Loucy (cell line): ENCODE results near the gene GLB1L.

ENCODE experiments used
- H2AFZ ChIP-seq: fragments of 200-600 bp; sonication (generic); 2 replicates; pipeline ENCODE4 v1.6.0; 2016; ENCODE audit warnings: antibody characterized with exemption, mild to moderate bottlenecking, low read length, moderate library complexity
- H3F3A ChIP-seq: fragments of 200-600 bp; 2 replicates; pipeline ENCODE4 v1.6.0; 2016; ENCODE audit warnings: antibody characterized with exemption, low read depth, mild to moderate bottlenecking
- H3K27me3 ChIP-seq: fragments of 200-600 bp; sonication (generic); 2 replicates; pipeline ENCODE4 v1.6.1; 2014; ENCODE audit warnings: low read length, mild to moderate bottlenecking; ENCODE audit not compliant: insufficient read depth, poor library complexity, severe bottlenecking
- H3K36me3 ChIP-seq: fragments of 200-600 bp; sonication (generic); 2 replicates; pipeline ENCODE4 v1.6.1; 2016; ENCODE audit warnings: low read length; ENCODE audit not compliant: insufficient read depth
- H3K4me1 ChIP-seq: fragments of 200-600 bp; sonication (generic); 2 replicates; pipeline ENCODE4 v1.5.1; 2014; ENCODE audit warnings: low read length, mild to moderate bottlenecking; ENCODE audit not compliant: insufficient read depth, poor library complexity, severe bottlenecking
- H3K4me2 ChIP-seq: fragments of 200-600 bp; sonication (generic); 2 replicates; pipeline ENCODE4 v1.6.0; 2014; ENCODE audit warnings: antibody characterized with exemption, low read length, low read depth, mild to moderate bottlenecking; ENCODE audit not compliant: poor library complexity, severe bottlenecking
- H3K4me3 ChIP-seq: fragments of 200-600 bp; sonication (generic); 2 replicates; pipeline ENCODE4 v1.5.1; 2014; ENCODE audit warnings: low read length, mild to moderate bottlenecking, mixed read lengths; ENCODE audit not compliant: poor library complexity, severe bottlenecking
- H3K79me2 ChIP-seq: fragments of 200-600 bp; sonication (generic); 2 replicates; pipeline ENCODE4 v1.6.1; 2014; ENCODE audit warnings: low read length; ENCODE audit not compliant: insufficient read depth
- H3K9ac ChIP-seq: fragments of 200-600 bp; sonication (generic); 2 replicates; pipeline ENCODE4 v1.6.0; 2014; ENCODE audit warnings: mild to moderate bottlenecking, low read depth, low read length, moderate library complexity; ENCODE audit not compliant: poor library complexity, severe bottlenecking
- H3K9me2 ChIP-seq: fragments of 200-600 bp; sonication (generic); replicated peaks from 2 replicates; pipeline ENCODE4 v1.6.1; 2016; ENCODE audit warnings: low read depth, low read length, mixed read lengths
- H3K9me3 ChIP-seq: fragments of 200-600 bp; sonication (generic); 2 replicates; pipeline ENCODE4 v1.6.1; 2014; ENCODE audit warnings: mild to moderate bottlenecking, antibody characterized with exemption, low read length, low read depth; ENCODE audit not compliant: insufficient read depth
- H4K20me1 ChIP-seq: fragments of 200-600 bp; sonication (generic); 2 replicates; pipeline ENCODE4 v1.6.0; 2014; ENCODE audit warnings: antibody characterized with exemption, low read length, mild to moderate bottlenecking; ENCODE audit not compliant: insufficient read depth, poor library complexity, severe bottlenecking
- EZH2phosphoT487 ChIP-seq: fragments of 200-600 bp; IDR thresholded peaks from 2 replicates; pipeline ENCODE4 v1.6.1; 2018; ENCODE audit warnings: antibody characterized with exemption, mild to moderate bottlenecking, moderate library complexity, borderline replicate concordance
- TF ChIP-seq, protein P1 (sequence below): fragments of 200-600 bp; sonication (generic); conservative IDR thresholded peaks from 2 replicates; pipeline ENCODE4 v1.5.1; 2014; ENCODE audit warnings: mild to moderate bottlenecking, antibody characterized with exemption, low read length

The GLB1L gene

DNA sequence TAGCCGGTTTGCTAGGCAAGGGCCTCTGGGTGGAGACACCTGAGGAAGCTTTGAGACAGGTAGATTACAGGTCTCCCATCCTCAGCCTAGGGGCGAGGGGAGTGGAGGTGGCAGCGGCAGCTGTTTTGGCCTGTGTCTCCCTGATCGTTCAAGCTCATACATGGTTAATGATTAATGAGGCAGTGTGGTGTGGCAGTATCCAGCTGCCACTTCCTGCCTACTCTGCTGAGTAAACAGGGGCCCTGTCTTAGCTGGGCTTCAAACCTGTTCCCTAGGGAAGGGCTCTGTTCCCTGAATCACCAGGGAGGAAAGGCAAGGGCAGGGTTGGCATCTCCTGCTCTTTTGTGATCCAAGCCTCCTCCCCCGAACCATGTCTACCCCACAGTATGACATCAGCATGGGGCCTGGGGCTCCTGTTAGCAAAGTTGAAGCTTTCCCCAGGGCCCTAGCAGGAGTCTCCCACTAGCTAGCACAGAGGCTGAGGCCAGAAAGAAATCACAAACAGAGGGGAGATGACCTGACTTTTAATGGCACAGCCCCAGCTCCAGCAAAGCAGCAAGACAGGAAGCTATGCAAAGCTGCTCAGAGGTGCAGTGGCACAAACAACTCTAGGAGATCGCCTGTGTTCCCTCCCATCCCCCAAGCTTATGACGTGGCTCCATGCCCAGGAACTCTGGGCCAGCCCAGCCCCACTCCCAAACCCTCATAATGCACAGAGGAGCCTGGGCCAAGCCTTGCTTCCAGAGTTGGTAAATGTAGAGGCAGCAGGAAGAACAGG lies 4.1 kb upstream of the GLB1L start:
- H3K9me2 ChIP-seq, result no peaks in the 10 kb centered on the region
- H3K9ac ChIP-seq, result peak overlapping the region; percentile 25
- H3F3A ChIP-seq, result no peaks in the 10 kb centered on the region
- H3K4me2 ChIP-seq, result peak overlapping the region; percentile 78
- no peak for TF ChIP-seq EZH2phosphoT487
- TF ChIP-seq, protein P1, sequence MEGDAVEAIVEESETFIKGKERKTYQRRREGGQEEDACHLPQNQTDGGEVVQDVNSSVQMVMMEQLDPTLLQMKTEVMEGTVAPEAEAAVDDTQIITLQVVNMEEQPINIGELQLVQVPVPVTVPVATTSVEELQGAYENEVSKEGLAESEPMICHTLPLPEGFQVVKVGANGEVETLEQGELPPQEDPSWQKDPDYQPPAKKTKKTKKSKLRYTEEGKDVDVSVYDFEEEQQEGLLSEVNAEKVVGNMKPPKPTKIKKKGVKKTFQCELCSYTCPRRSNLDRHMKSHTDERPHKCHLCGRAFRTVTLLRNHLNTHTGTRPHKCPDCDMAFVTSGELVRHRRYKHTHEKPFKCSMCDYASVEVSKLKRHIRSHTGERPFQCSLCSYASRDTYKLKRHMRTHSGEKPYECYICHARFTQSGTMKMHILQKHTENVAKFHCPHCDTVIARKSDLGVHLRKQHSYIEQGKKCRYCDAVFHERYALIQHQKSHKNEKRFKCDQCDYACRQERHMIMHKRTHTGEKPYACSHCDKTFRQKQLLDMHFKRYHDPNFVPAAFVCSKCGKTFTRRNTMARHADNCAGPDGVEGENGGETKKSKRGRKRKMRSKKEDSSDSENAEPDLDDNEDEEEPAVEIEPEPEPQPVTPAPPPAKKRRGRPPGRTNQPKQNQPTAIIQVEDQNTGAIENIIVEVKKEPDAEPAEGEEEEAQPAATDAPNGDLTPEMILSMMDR, result no peak
- no peaks in the 10 kb centered on the region for H3K9me3 ChIP-seq
- H3K27me3 ChIP-seq, result peaks cover 27% of the 10 kb centered on the region
- H3K79me2 ChIP-seq, result peaks cover 15% of the 10 kb centered on the region
- H4K20me1 ChIP-seq, result peaks cover 27% of the 10 kb centered on the region
- H2AFZ ChIP-seq, result no peak overlapping the region
- peaks cover 78% of the 10 kb centered on the region for H3K4me1 ChIP-seq
- peak overlapping the region; percentile 46 for H3K4me3 ChIP-seq
- no peaks in the 10 kb centered on the region for H3K36me3 ChIP-seq

DNA sequence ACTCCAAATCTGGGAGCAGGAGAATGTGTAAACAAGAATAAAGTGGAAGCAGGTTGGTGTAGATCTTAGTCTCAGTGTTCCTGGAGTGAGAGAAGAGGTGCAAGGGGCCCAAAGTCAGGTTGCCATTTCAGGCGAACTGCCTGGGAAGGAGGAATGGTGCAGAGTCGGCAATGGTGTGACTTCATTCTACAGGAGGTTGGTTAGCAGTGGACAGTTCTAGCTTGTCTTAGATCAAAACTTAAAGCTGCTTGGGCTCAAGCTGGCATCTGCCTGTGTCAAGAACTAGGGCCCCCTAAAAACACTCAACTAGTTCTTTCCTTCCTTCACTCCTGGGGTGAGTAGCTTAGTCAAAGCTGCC lies 3.6 kb upstream of the GLB1L start:
- Histone ChIP-seq H3K4me2 (peak overlapping the region; percentile 78), H3K9me2 (no peaks in the 10 kb centered on the region)

DNA sequence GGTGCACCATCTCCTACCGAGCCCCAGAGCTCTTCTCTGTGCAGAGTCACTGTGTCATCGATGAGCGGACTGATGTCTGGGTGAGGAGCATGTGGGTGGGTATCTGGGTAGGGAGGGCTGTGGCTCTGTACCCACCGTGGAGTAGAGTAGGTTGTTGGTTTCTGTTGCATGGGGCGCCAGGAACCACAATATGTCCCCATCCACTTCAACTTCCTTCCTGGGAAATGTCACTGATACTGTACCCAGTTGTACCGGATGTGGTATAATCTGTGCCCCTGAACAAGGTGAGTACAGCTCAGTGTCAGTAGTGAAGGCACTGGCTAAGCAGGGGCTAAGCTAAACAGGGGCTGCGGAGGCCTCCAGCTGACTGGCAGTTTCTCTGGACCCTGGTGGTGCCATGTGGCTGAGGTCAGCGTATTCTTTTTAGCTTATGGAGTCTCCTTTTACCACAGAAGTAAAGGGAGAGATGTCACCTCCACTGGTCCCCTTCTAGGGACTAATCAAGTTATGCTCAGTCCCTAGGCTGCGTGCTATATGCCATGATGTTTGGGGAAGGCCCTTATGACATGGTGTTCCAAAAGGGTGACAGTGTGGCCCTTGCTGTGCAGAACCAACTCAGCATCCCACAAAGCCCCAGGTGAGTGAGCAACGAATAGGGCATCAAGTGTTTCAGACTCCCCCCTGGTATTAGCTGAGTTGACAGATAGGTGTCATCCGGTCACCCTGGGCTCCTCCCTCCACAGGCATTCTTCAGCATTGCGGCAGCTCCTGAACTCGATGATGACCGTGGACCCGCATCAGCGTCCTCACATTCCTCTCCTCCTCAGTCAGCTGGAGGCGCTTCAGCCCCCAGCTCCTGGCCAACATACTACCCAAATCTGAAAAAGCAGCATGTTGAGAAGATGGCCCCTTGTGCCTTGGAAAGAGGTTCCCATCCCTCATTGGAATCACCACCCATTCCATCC lies 2.7 kb upstream of the GLB1L start:
- peak overlapping the region; percentile 78 for H3K4me2 ChIP-seq
- TF ChIP-seq EZH2phosphoT487, result peak; percentile 91
- TF ChIP-seq, protein P1, result peak; percentile 13; the same call in 1 of the 2 replicates
- H2AFZ ChIP-seq, result no peak overlapping the region
- H3K36me3 ChIP-seq, result no peaks in the 10 kb centered on the region
- H4K20me1 ChIP-seq, result peaks cover 27% of the 10 kb centered on the region
- H3K79me2 ChIP-seq, result peaks cover 15% of the 10 kb centered on the region
- no peaks in the 10 kb centered on the region for H3K9me2 ChIP-seq
- H3K27me3 ChIP-seq, result peaks cover 15% of the 10 kb centered on the region
- no peaks in the 10 kb centered on the region for H3K9me3 ChIP-seq
- peaks cover 66% of the 10 kb centered on the region for H3K4me1 ChIP-seq
- H3K9ac ChIP-seq, result no peak overlapping the region
- no peaks in the 10 kb centered on the region for H3F3A ChIP-seq
- H3K4me3 ChIP-seq, result peak overlapping the region; percentile 95

More for the DNA sequence above, 3.6 kb upstream of the GLB1L start:
- no peak overlapping the region for H3K9ac ChIP-seq
- H3K4me3 ChIP-seq, result peak overlapping the region; percentile 46
- H3K9me3 ChIP-seq, result no peaks in the 10 kb centered on the region
- no peaks in the 10 kb centered on the region for H3K36me3 ChIP-seq
- no peaks in the 10 kb centered on the region for H3F3A ChIP-seq
- H3K79me2 ChIP-seq, result peaks cover 15% of the 10 kb centered on the region
- H3K4me1 ChIP-seq, result peaks cover 74% of the 10 kb centered on the region
- peaks cover 27% of the 10 kb centered on the region for H4K20me1 ChIP-seq
- H2AFZ ChIP-seq, result no peak overlapping the region
- H3K27me3 ChIP-seq, result peaks cover 22% of the 10 kb centered on the region
- TF ChIP-seq, protein P1, result no peak
- TF ChIP-seq EZH2phosphoT487, result no peak
